OCI-LY7 (cell line): ENCODE data around the gene ADCY1.

ENCODE experiments used
- CTCF ChIP-seq: fragments of 200-600 bp; sonication (generic); conservative IDR thresholded peaks from 2 replicates; pipeline ENCODE4 v1.5.1; 2014; ENCODE audit warnings: mild to moderate bottlenecking, antibody characterized with exemption, low read length, moderate library complexity, mixed read lengths
- EZH2phosphoT487 ChIP-seq: fragments of 200-600 bp; sonication (generic); IDR thresholded peaks from 2 replicates; pipeline ENCODE4 v1.6.1; 2018; ENCODE audit warnings: low read depth, borderline replicate concordance, mild to moderate bottlenecking, mixed run types, antibody characterized with exemption, low read length, moderate library complexity, mixed read lengths

DNA sequence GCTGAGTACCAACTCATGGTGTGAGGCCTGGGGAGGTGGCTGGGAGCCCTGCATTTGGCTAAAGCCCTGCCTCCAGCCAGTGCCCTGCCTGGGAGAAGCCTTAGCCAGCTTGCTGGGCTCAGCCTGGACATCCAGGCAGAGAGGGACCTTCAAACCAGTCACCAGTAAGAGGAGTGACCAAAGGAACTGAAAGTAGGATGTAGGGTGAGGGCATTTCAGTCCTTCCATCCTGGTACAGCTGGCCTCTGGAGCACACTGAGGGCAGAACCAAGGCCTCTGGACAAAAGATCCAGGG is 124.8 kb downstream of the ADCY1 start:
- TF ChIP-seq CTCF (no peak), EZH2phosphoT487 (no peak)
